Activated naive CD8-positive, alpha-beta T cell treated with anti-CD3 and anti-CD28 coated beads, Interleukin-2, amount 10 ng/mL, durations not matched to agents 7 days and 5 days (primary cell): ENCODE measurements around the gene ZBTB14. TPM values are rescaled to one million over a fixed set of nuclear protein-coding genes. Genes with fewer than 3 reads are reported as not detected.
A peak's percentile ranks its signal among the peaks of the same experiment; 100 is the strongest.

Experiments used
- ATAC-seq: fragments of 150-1000 bp; cut with Tn5 transposase; one replicate; pipeline ENCODE4 v1.10.0; 2021; ENCODE audit warnings: low read depth, moderate library complexity
- POLR2A ChIA-PET: fragments of 350-600 bp; sonication (Branson Sonifier 250); formaldehyde crosslinking; loops from one replicate; lab custom pipeline; 2021; ENCODE audit warnings: antibody characterized with exemption; lab: Charles Lee
- DNase-seq: peaks from one replicate; pipeline ENCODE4 v3.0.0; 2021
- H3K27ac Mint-ChIP-seq: one replicate; pipeline ENCODE4 v1.8.0; 2022; ENCODE audit warnings: mild to moderate bottlenecking, mixed read lengths
- H3K27me3 Mint-ChIP-seq: one replicate; pipeline ENCODE4 v1.8.0; 2022; ENCODE audit warnings: mild to moderate bottlenecking, moderate library complexity, mixed read lengths
- H3K36me3 Mint-ChIP-seq: one replicate; pipeline ENCODE4 v1.8.0; 2021; ENCODE audit warnings: mild to moderate bottlenecking, mixed read lengths
- H3K4me1 Mint-ChIP-seq: one replicate; pipeline ENCODE4 v1.8.0; 2021; ENCODE audit warnings: mixed read lengths
- H3K4me3 Mint-ChIP-seq: one replicate; pipeline ENCODE4 v1.8.0; 2022; ENCODE audit warnings: mild to moderate bottlenecking, moderate library complexity, mixed read lengths
- H3K9me3 Mint-ChIP-seq: one replicate; pipeline ENCODE4 v1.8.0; 2021; ENCODE audit warnings: mixed read lengths
- total RNA-seq, 2 experiments: library from RNA; stranded (reverse); gene quantifications; one replicate each; pipeline ENCODE4 v1.2.3, GENCODE V29; 2021

ZBTB14 gene
- total RNA-seq: 10 to 100 TPM; 34.2 to 34.3 TPM

- Mint-ChIP-seq H3K36me3 (peaks cover 20% of the 10 kb centered on the region), H3K4me1 (peaks cover 15% of the 10 kb centered on the region), H3K27ac (peak within 1 kb of the TSS; percentile 96), H3K9me3 (no peaks in the 10 kb centered on the region), H3K27me3 (peaks cover 6% of the 10 kb centered on the region), H3K4me3 (peak within 1 kb of the TSS; percentile 94)
- ATAC-seq: peak; percentile 45
- POLR2A ChIA-PET: interaction anchor here (0.7 to 4.7 kb wide), 19 partner anchors 9 to 1701 kb away, joined by 3 to 169 read pairs (median 5); no protein-coding TSS in a partner anchor
- peak; percentile 82 for DNase-seq
Measured at GRCh38 chr18:5295231-5295920, at the start of gene ZBTB14. ZBTB14 (minus strand) TSS chr18:5295726; CDS start chr18:5293246, 2,480 bp downstream.

GRCh38 chr18:5339202-5339834 lies 43.8 kb upstream of the ZBTB14 start:
- Mint-ChIP-seq H3K9me3 (peaks cover 1% of the 10 kb centered on the region), H3K36me3 (no peaks in the 10 kb centered on the region), H3K4me3 (no peak overlapping the region), H3K27me3 (no peaks in the 10 kb centered on the region), H3K27ac (no peak overlapping the region), H3K4me1 (no peaks in the 10 kb centered on the region)
- POLR2A ChIA-PET: no interaction called here
- no peak for ATAC-seq
- DNase-seq: no peak

- no peaks in the 10 kb centered on the region for H3K4me1 Mint-ChIP-seq
Measured at GRCh38 chr18:5334456-5335075, 39.0 kb upstream of the ZBTB14 start.

DNA sequence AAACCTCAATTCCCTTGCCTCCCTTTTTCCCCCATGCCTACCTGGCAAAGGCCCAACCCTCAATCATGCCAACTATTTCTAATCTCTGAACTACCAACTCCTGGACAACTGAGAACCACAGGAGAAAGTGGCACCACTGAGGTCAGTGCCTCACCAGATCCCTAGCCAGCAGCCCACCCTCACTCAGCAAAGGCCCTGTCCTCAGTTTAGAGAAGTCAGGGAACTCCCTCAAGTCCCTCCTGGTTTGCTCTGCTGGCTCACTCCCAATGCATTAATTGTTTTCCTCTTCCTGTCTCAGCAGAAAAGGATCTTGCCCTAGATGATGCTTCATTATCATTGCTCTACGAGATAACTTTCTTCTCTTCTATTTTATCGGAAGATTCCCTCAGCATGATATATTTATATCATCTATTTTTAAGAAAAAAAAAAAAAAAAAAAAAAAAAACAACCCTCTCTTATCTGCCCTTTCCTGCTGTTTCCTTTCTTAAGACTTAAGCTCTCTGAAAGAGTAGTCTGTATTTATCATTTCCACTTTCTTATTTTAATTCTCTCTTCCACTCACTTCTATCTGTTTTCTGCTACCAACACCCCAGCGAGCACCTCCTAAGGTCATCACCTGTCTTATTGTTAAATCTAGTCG lies 22.7 kb upstream of the ZBTB14 start:
- ATAC-seq (no peak), DNase-seq (no peak)
- H3K36me3 Mint-ChIP-seq: peaks cover 28% of the 10 kb centered on the region

More at GRCh38 chr18:5334456-5335075, 39.0 kb upstream of the ZBTB14 start:
- Mint-ChIP-seq H3K36me3 (no peaks in the 10 kb centered on the region), H3K27me3 (no peaks in the 10 kb centered on the region), H3K27ac (no peak overlapping the region), H3K9me3 (peaks cover 1% of the 10 kb centered on the region), H3K4me3 (no peak overlapping the region)
- no peak for DNase-seq
- no peak for ATAC-seq
- POLR2A ChIA-PET: no interaction called here

DNA sequence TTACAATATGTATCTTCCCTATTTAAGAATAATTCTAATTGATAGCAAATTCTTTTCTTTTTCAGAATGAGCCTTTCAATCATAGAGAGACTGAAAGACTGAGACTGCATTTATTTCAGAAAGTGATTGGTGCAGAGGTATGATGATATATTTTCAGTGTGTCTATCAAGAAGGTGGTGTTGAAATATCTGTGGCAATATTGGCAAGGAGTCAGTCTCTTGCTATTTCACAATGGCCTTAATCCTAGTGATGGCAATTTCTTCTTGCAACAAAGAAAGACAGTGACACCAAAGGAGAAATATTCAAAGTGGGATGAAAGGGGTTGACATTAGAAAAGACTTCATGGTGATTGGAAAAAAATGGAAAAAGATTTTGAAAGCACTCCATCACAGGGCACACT lies 21.7 kb upstream of the ZBTB14 start:
- Mint-ChIP-seq H3K36me3 (peaks cover 26% of the 10 kb centered on the region), H3K4me1 (peaks cover 2% of the 10 kb centered on the region), H3K4me3 (no peak overlapping the region), H3K9me3 (peaks cover 2% of the 10 kb centered on the region), H3K27ac (no peak overlapping the region), H3K27me3 (no peaks in the 10 kb centered on the region)
- DNase-seq: no peak
- no peak for ATAC-seq
- POLR2A ChIA-PET: no interaction called here

More for the DNA sequence above, 22.7 kb upstream of the ZBTB14 start:
- Mint-ChIP-seq H3K9me3 (peaks cover 2% of the 10 kb centered on the region), H3K4me1 (no peaks in the 10 kb centered on the region), H3K4me3 (no peak overlapping the region), H3K27ac (no peak overlapping the region), H3K27me3 (no peaks in the 10 kb centered on the region)
- POLR2A ChIA-PET: no interaction called here

DNA sequence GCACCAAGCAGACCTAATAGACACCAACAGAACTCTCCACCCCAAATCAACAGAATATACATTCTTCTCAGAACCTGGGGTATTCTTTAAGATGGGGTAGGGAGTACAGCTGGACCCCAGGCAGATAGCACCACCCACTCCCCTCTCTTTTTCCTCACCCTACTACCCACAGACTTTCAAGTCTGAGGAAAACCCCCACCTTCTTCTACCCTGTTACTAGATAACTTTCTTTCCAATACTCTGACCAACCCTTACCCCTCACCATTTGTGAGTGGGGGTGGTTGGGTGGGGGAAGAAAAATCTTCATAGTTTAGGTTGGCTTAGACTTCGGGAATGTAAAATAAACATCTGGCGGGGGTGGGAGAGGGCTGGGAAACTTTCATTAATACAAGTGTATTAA lies 20.3 kb upstream of the ZBTB14 start:
- H3K36me3 Mint-ChIP-seq: peaks cover 27% of the 10 kb centered on the region
- no peak overlapping the region for H3K4me3 Mint-ChIP-seq
- H3K27ac Mint-ChIP-seq: no peak overlapping the region
- no peaks in the 10 kb centered on the region for H3K9me3 Mint-ChIP-seq
- POLR2A ChIA-PET: no interaction called here
- no peaks in the 10 kb centered on the region for H3K27me3 Mint-ChIP-seq
- H3K4me1 Mint-ChIP-seq: peaks cover 9% of the 10 kb centered on the region
- DNase-seq (no peak), ATAC-seq (no peak)

- DNase-seq: no peak
- POLR2A ChIA-PET: interaction anchor here (0.8 to 7.8 kb wide), 2 partner anchors 16 to 37 kb away, joined by 3 to 75 read pairs; partner anchors contain the start of gene ZBTB14
- Mint-ChIP-seq H3K36me3 (peaks cover 5% of the 10 kb centered on the region), H3K4me1 (peaks cover 24% of the 10 kb centered on the region), H3K4me3 (no peak overlapping the region), H3K9me3 (no peaks in the 10 kb centered on the region), H3K27me3 (no peaks in the 10 kb centered on the region), H3K27ac (no peak overlapping the region)
- ATAC-seq: no peak
Measured at GRCh38 chr18:5311301-5311989, 15.9 kb upstream of the ZBTB14 start.

DNA sequence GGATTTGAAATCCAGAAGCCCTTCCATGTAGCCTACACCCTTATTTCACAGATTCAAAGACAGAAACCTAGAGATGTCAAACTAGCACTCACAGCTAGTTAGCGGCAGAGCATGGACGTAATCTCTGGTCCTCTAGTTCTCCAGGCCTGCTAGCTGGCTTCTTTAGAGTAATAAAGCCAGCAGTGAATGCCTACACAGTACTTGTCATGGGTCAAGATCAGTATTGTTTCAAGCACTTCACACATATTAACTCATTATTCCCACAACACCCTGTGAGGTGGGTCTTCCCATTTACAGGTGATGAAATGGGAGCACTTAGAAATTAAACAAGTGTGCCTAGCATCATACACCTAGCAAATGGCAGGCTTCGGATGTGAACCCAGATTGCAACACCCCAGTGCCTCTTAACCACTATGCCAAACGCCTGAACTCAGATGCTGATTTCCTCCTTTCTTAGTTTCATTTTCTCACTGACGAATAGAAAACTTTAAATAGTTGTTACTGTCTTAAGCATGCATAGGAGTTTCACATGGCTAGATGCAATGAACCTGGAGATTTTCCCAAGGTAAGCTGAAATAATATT lies 14.5 kb upstream of the ZBTB14 start:
- peak overlapping the region; percentile 87 for H3K4me3 Mint-ChIP-seq

DNA sequence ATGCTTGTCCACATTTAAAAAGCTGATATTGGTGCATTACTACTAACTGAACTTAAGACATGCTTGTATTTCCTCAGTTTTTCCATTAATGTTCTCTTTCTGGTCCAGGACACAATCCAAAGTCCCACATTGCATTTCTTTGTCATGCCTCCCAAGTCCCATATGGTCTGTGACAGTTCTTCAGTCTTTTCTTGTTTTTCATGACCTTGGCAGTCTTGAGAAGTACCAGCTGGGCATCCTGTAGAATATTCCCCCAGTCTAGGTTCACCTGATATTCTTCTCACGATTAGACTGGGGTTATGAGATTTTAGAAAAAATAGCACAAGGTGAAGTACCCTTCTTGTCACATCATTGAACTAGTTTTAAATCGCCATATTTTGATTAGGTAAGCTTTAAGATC lies 10.3 kb upstream of the ZBTB14 start:
- POLR2A ChIA-PET: interaction anchor here (3.5 kb wide), 1 partner anchor 10 kb away, joined by 20 read pairs; the partner anchor contains the start of gene ZBTB14
- ATAC-seq (no peak), DNase-seq (no peak)
- H3K4me1 Mint-ChIP-seq: peaks cover 14% of the 10 kb centered on the region
- no peak overlapping the region for H3K4me3 Mint-ChIP-seq
- peaks cover 23% of the 10 kb centered on the region for H3K27me3 Mint-ChIP-seq
- no peak overlapping the region for H3K27ac Mint-ChIP-seq
- no peaks in the 10 kb centered on the region for H3K36me3 Mint-ChIP-seq
- no peaks in the 10 kb centered on the region for H3K9me3 Mint-ChIP-seq

More for the DNA sequence above, 14.5 kb upstream of the ZBTB14 start:
- Mint-ChIP-seq H3K27ac (peak overlapping the region; percentile 86), H3K27me3 (peaks cover 2% of the 10 kb centered on the region), H3K4me1 (peaks cover 24% of the 10 kb centered on the region), H3K36me3 (peaks cover 5% of the 10 kb centered on the region), H3K9me3 (no peaks in the 10 kb centered on the region)
- ATAC-seq: peak; percentile 99
- POLR2A ChIA-PET: interaction anchor here (1.5 to 7.8 kb wide), 2 partner anchors 14 to 72 kb away, joined by 7 to 75 read pairs; partner anchors contain the start of gene ZBTB14
- no peak for DNase-seq

DNA sequence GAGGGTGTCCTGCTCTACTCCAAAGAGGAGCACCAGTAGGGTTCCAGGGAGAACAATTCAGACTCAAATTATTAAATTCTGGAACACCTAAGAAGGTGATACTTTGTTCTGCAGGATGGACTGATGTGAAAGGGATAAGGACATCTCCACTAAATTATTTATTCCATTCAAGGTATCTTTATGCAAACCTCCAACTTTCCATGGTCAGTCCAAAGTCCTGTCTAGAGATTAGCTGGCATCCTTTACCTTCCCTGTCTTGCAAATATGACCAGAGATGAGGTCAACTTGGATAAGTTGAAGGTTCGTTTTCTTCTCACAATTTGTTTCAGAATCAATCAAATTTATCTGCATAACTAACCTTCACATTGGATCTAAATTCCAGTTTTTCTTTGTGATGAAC lies 8.7 kb upstream of the ZBTB14 start:
- no peak for DNase-seq
- Mint-ChIP-seq H3K4me1 (peaks cover under 1% of the 10 kb centered on the region), H3K9me3 (no peaks in the 10 kb centered on the region), H3K4me3 (no peak overlapping the region), H3K27me3 (peaks cover 30% of the 10 kb centered on the region), H3K36me3 (no peaks in the 10 kb centered on the region), H3K27ac (no peak overlapping the region)
- POLR2A ChIA-PET: interaction anchor here (3.5 kb wide), 1 partner anchor 9 kb away, joined by 20 read pairs; the partner anchor contains the start of gene ZBTB14
- ATAC-seq: no peak

DNA sequence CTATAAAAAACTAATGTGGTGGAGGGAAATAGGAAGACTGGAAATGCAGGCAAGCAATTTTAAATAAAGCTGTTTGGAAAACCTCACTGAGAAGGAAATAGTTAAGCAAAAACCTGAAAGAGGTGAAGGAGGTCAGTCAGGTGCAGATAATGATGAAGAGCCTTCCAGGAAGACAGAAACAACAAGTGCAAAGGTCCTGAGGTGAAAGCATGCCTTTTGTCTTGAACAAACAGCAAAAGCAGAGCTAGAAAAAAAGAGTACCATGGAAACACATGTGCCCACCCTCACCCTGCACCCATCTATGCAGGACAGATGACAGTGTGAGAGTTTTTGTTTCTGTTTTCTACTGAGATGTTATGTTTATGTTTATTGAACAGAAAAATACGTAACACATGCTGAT lies 8.1 kb upstream of the ZBTB14 start:
- DNase-seq (no peak), ATAC-seq (no peak)
- Mint-ChIP-seq H3K36me3 (no peaks in the 10 kb centered on the region), H3K4me1 (no peaks in the 10 kb centered on the region), H3K27me3 (peaks cover 30% of the 10 kb centered on the region), H3K9me3 (no peaks in the 10 kb centered on the region), H3K4me3 (no peak overlapping the region), H3K27ac (no peak overlapping the region)
- POLR2A ChIA-PET: interaction anchor here (3.5 kb wide), 1 partner anchor 8 kb away, joined by 20 read pairs; the partner anchor contains the start of gene ZBTB14

- DNase-seq (no peak), ATAC-seq (no peak)
- H3K27ac Mint-ChIP-seq: no peak overlapping the region
- POLR2A ChIA-PET: interaction anchor here (0.8 kb wide), 1 partner anchor 65 kb away, joined by 3 read pairs; no protein-coding TSS in a partner anchor
- H3K27me3 Mint-ChIP-seq: peaks cover 30% of the 10 kb centered on the region
- no peak overlapping the region for H3K4me3 Mint-ChIP-seq
- no peaks in the 10 kb centered on the region for H3K36me3 Mint-ChIP-seq
- H3K9me3 Mint-ChIP-seq: no peaks in the 10 kb centered on the region
- no peaks in the 10 kb centered on the region for H3K4me1 Mint-ChIP-seq
Measured at GRCh38 chr18:5302606-5303005, 7.1 kb upstream of the ZBTB14 start.
